Body of pancreas (tissue), 4 donors: ENCODE data around the gene ASPN. TPM values are rescaled to one million over a fixed set of nuclear protein-coding genes. Genes with fewer than 3 reads are reported as not detected.

Experiments used
- ATAC-seq: fragments of 150-250 bp; one replicate; pipeline ENCODE4 v1.9.1; 2016
- DNase-seq, 4 donors: peaks; one replicate each; pipeline ENCODE4 v3.0.0-alpha.2; 2019
- H3K27ac ChIP-seq, 4 donors: fragments of 200-600 bp; sonication (generic); 1 replicate in 3 of 4; 2 replicates in 1 of 4; pipeline versions ENCODE4 v1.5.1 to v1.6.1; 2016 to 2019; ENCODE audit warnings: mild to moderate bottlenecking in 1 of 4, mixed read lengths in 1 of 4, moderate library complexity in 1 of 4
- H3K27me3 ChIP-seq, 2 donors: fragments of 200-600 bp; sonication (generic); one replicate each; pipeline ENCODE4 v1.6.0; 2016; ENCODE audit warnings: mild to moderate bottlenecking in 1 of 2
- H3K36me3 ChIP-seq, 2 donors: fragments of 200-600 bp; sonication (generic); replicated peaks in 1 of 2; 2 replicates each; pipeline ENCODE4 v1.5.1; 2016; ENCODE audit warnings: low read depth in 2 of 2; ENCODE audit not compliant: insufficient read depth in 1 of 2
- H3K4me1 ChIP-seq: fragments of 200-600 bp; sonication (generic); one replicate; pipeline ENCODE4 v1.6.0; 2016
- H3K4me3 ChIP-seq, 2 donors: fragments of 200-600 bp; sonication (generic); 1 replicate in 1 of 2; 2 replicates in 1 of 2; pipeline ENCODE4 v1.5.1; 2016 to 2019
- H3K9me3 ChIP-seq, 3 donors: fragments of 200-600 bp; sonication (generic); 1 replicate in 2 of 3; 2 replicates in 1 of 3; pipeline ENCODE4 v1.5.1; 2016
- CTCF ChIP-seq, 7 experiments: fragments of 450-650 bp in 4 of 7; fragments of 200-600 bp in 3 of 7; sonication (generic) in 3 of 7; IDR thresholded peaks; one replicate each; pipeline ENCODE4 v1.5.1; 2016 to 2019; ENCODE audit warnings: antibody characterized with exemption in 7 of 7
- POLR2A ChIP-seq, 3 donors: fragments of 450-650 bp; IDR thresholded peaks; one replicate each; pipeline ENCODE4 v1.6.1; 2016; ENCODE audit warnings: antibody characterized with exemption in 3 of 3, mild to moderate bottlenecking in 2 of 3
- WGBS, 2 donors: methylation state at CpG; one replicate each; pipeline ENCODE4 v1.1.5; 2017; 5-methylcytosine and 5-hydroxymethylcytosine counted together
- intact Hi-C: fragments of 100-400 bp; cut with DNase I; formaldehyde crosslinking; loops from one replicate; pipeline ENCODE4 v1.15.1; 2023
- total RNA-seq, 2 donors: library from RNA; depleted of rRNA; stranded (reverse); fragments of >200 nt; gene quantifications; one replicate each; pipeline ENCODE4 v1.1.0, GENCODE V29; 2016

Gene ASPN
- total RNA-seq = 10 to 100 TPM in 1 of 2 donors, 1 to 10 TPM in 1; 3.6 to 13.5 TPM

- ATAC-seq = no peak
- no peaks in the 10 kb centered on the region for H3K36me3 ChIP-seq
- no peak within 1 kb of the TSS for H3K27ac ChIP-seq
- intact Hi-C loops = no loop called here
- no peaks in the 10 kb centered on the region for H3K9me3 ChIP-seq
- H3K27me3 ChIP-seq = no peaks in the 10 kb centered on the region
- WGBS, 2 donors = 79 to 80% methylated on average over 3 of the region's 3 CpGs
- DNase-seq = no peak
- TF ChIP-seq POLR2A (IDR thresholded peaks at IDR 0.05) (no peak), CTCF (IDR thresholded peaks at IDR 0.05) (no peak)
- peaks cover 10% of the 10 kb centered on the region for H3K4me1 ChIP-seq
- no peak within 1 kb of the TSS for H3K4me3 ChIP-seq
These were observed at the start of gene ASPN for GRCh38 chr9:92482329-92482728. TSS of gene ASPN (minus strand) at chr9:92482506.

- no peaks in the 10 kb centered on the region for H3K9me3 ChIP-seq
- H3K27me3 ChIP-seq = no peaks in the 10 kb centered on the region
- H3K36me3 ChIP-seq = no peaks in the 10 kb centered on the region
- H3K4me1 ChIP-seq = no peaks in the 10 kb centered on the region
- no peak overlapping the region for H3K4me3 ChIP-seq
- no peak overlapping the region for H3K27ac ChIP-seq
- intact Hi-C loops = no loop called here
- DNase-seq (no peak), ATAC-seq (no peak)
- TF ChIP-seq CTCF (IDR thresholded peaks at IDR 0.05) (no peak), POLR2A (IDR thresholded peaks at IDR 0.05) (no peak)
These were observed 48.6 kb upstream of the ASPN start for GRCh38 chr9:92530893-92531292.

GRCh38 chr9:92529124-92529523, 46.8 kb upstream of the ASPN start:
- intact Hi-C loops = no loop called here
- 96 to 97% methylated on average over 3 of the region's 3 CpGs for WGBS, 2 donors
- Histone ChIP-seq H3K9me3 (no peaks in the 10 kb centered on the region), H3K4me1 (no peaks in the 10 kb centered on the region), H3K27me3 (no peaks in the 10 kb centered on the region), H3K4me3 (no peak overlapping the region), H3K27ac (no peak overlapping the region), H3K36me3 (no peaks in the 10 kb centered on the region)
- ATAC-seq = no peak
- DNase-seq = no peak
- TF ChIP-seq CTCF (IDR thresholded peaks at IDR 0.05) (no peak), POLR2A (IDR thresholded peaks at IDR 0.05) (no peak)

GRCh38 chr9:92528522-92528849, 46.2 kb upstream of the ASPN start:
- Histone ChIP-seq H3K27me3 (no peaks in the 10 kb centered on the region), H3K4me3 (no peak overlapping the region), H3K9me3 (no peaks in the 10 kb centered on the region), H3K27ac (no peak overlapping the region), H3K4me1 (no peaks in the 10 kb centered on the region), H3K36me3 (no peaks in the 10 kb centered on the region)
- DNase-seq (no peak), ATAC-seq (no peak)
- intact Hi-C loops = no loop called here
- TF ChIP-seq CTCF (IDR thresholded peaks at IDR 0.05) (no peak), POLR2A (IDR thresholded peaks at IDR 0.05) (no peak)
- WGBS, 2 donors = 86 to 88% methylated on average over 1 of the region's 1 CpG

- TF ChIP-seq POLR2A (IDR thresholded peaks at IDR 0.05) (no peak), CTCF (IDR thresholded peaks at IDR 0.05) (no peak)
- Histone ChIP-seq H3K4me3 (no peak overlapping the region), H3K36me3 (no peaks in the 10 kb centered on the region), H3K4me1 (no peaks in the 10 kb centered on the region), H3K27ac (no peak overlapping the region), H3K9me3 (no peaks in the 10 kb centered on the region), H3K27me3 (no peaks in the 10 kb centered on the region)
- intact Hi-C loops = no loop called here
- WGBS, 2 donors = 91 to 94% methylated on average over 4 of the region's 4 CpGs
- ATAC-seq (no peak), DNase-seq (no peak)
These were observed 45.7 kb upstream of the ASPN start for GRCh38 chr9:92527832-92528521.
